ENCODE results near the gene CCNH.
A peak's percentile ranks its signal among the peaks of the same experiment; 100 is the strongest.

Gene CCNH

DNA sequence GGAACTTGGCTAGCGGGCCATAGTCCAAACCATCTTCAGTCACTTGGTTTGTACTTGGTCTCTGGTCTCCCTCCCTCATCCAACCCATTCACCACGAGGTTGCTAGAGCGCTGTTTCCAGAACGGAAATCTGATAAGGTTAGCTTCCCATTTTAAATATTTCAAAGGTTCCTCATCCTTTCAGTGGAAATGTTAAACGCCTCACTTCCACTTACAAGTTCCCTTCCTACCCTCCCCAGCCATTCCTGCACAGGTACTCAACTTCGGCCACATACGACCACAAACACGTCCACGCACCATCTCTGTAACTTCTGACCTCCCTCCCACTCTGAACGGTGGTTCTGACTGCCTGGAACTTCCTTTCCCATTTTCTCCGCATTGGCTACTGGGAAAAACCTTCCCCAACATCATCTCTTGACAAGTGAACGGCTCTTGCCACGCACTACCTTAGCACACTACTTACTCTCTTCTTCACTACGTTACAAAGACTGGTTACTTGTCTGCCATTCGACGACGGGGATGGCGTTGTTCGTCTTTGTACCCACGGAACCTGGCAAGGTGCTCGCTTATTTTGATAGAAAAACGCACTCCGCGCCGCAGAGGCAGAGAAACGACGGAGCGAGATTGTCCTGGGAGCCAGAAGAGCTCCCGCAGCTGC lies 629 bp downstream of the CCNH start:
- no peaks in the 10 kb centered on the region for H3K9me3 Mint-ChIP-seq
- peaks cover 49% of the 10 kb centered on the region for H3K4me1 Mint-ChIP-seq
- H3K36me3 Mint-ChIP-seq: peaks cover 15% of the 10 kb centered on the region
- peak overlapping the region; percentile 93 for H3K4me3 Mint-ChIP-seq
- no peaks in the 10 kb centered on the region for H3K27me3 Mint-ChIP-seq
- peak overlapping the region; percentile 97 for H3K27ac Mint-ChIP-seq

- Mint-ChIP-seq H3K4me3 (peak overlapping the region; percentile 93), H3K4me1 (peaks cover 54% of the 10 kb centered on the region), H3K27me3 (no peaks in the 10 kb centered on the region), H3K9me3 (no peaks in the 10 kb centered on the region), H3K36me3 (peaks cover 16% of the 10 kb centered on the region), H3K27ac (peak overlapping the region; percentile 97)
These were observed 1.2 kb downstream of the CCNH start for GRCh38 chr5:87411586-87411972.

DNA sequence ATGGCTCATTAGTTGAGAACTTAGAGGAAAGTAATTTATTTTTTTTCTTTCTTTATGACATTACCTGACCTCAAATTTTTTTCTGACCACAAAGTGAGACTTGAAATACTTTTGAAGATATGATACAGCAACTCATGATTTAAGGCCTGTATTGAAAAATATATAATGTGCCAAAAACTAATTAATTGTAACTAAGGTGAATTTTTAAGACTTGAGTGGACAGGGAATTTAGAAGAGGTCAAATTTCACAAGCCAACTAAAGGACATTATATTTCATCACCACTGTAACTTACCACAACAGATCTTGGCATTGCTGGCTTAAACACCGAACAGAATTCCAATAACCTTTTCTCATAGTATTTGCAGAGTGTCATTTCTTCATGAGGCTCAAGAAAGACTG lies 1.8 kb downstream of the CCNH start:
- Mint-ChIP-seq H3K27ac (peak overlapping the region; percentile 74), H3K9me3 (no peaks in the 10 kb centered on the region), H3K4me1 (peaks cover 61% of the 10 kb centered on the region)

DNA sequence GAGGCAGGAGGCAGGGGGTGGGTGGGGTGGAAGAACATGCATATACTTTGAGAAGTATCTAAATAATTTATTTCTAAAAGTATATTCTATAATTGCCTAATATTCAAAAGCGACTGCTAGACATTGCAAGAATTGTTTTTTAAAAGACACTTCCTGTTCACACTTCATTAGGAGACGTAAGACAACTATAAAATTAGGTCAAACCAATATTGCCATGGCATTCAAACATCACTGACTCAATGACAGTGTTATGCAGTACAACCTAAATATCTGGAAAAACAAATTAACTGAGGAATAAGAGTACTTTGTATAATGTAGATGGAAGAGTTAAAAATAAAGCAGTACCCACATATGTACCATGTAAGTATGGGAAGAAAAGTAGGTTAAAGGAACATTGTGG lies 4.5 kb downstream of the CCNH start:
- H3K36me3 Mint-ChIP-seq: peaks cover 18% of the 10 kb centered on the region
- no peaks in the 10 kb centered on the region for H3K27me3 Mint-ChIP-seq
- H3K4me3 Mint-ChIP-seq: peak overlapping the region; percentile 23
- H3K9me3 Mint-ChIP-seq: no peaks in the 10 kb centered on the region
- H3K4me1 Mint-ChIP-seq: peaks cover 68% of the 10 kb centered on the region
- peak overlapping the region; percentile 37 for H3K27ac Mint-ChIP-seq

More for the DNA sequence above, 1.8 kb downstream of the CCNH start:
- Mint-ChIP-seq H3K36me3 (peaks cover 16% of the 10 kb centered on the region), H3K27me3 (no peaks in the 10 kb centered on the region), H3K4me3 (peak overlapping the region; percentile 93)

DNA sequence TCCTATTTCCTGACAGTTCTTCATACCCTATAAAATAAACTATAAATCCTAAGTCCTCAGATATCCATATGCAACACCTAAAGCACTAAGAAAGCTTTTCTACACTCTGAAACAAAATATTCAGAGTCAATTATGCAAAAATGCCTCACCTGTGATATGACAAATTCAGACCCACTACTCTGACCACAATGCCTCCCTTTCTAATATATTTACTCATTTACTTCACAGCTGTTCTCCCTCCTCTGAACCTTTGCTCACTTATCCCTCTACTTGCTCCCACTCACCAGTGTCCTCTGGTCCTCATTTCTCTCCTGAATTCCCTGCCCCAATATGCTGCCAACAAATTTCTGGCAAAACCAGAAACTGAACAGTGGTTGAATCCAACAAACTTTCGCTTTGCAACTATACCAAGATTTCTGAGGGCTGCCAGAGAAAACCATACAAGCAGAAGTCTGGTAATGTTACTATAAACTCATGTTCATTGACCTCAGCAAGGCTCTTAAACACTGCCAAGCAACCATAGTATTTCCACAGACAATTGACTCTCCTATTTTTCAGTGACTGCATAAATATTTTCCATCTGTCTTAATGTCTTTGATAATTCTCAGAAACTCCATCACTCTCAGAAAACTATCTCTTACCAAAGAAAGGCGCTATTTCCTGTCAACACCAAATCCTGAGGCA lies 7.1 kb downstream of the CCNH start:
- Mint-ChIP-seq H3K4me3 (peak overlapping the region; percentile 3), H3K4me1 (peaks cover 61% of the 10 kb centered on the region), H3K27ac (peak overlapping the region; percentile 83), H3K27me3 (no peaks in the 10 kb centered on the region), H3K36me3 (peaks cover 23% of the 10 kb centered on the region), H3K9me3 (no peaks in the 10 kb centered on the region)

GRCh38 chr5:87404359-87404758 lies 8.4 kb downstream of the CCNH start:
- H3K4me1 Mint-ChIP-seq: peaks cover 66% of the 10 kb centered on the region
- H3K4me3 Mint-ChIP-seq: no peak overlapping the region
- H3K36me3 Mint-ChIP-seq: peaks cover 22% of the 10 kb centered on the region
- H3K27me3 Mint-ChIP-seq: no peaks in the 10 kb centered on the region
- no peaks in the 10 kb centered on the region for H3K9me3 Mint-ChIP-seq
- peak overlapping the region; percentile 67 for H3K27ac Mint-ChIP-seq

- no peak overlapping the region for H3K4me3 Mint-ChIP-seq
- H3K27ac Mint-ChIP-seq: no peak overlapping the region
- no peaks in the 10 kb centered on the region for H3K9me3 Mint-ChIP-seq
- H3K36me3 Mint-ChIP-seq: peaks cover 19% of the 10 kb centered on the region
- H3K4me1 Mint-ChIP-seq: peaks cover 65% of the 10 kb centered on the region
- H3K27me3 Mint-ChIP-seq: no peaks in the 10 kb centered on the region
These were observed 8.8 kb downstream of the CCNH start for GRCh38 chr5:87403899-87404298.

- Mint-ChIP-seq H3K4me1 (peaks cover 62% of the 10 kb centered on the region), H3K27ac (no peak overlapping the region), H3K9me3 (no peaks in the 10 kb centered on the region), H3K36me3 (peaks cover 14% of the 10 kb centered on the region), H3K27me3 (no peaks in the 10 kb centered on the region), H3K4me3 (no peak overlapping the region)
These were observed 9.3 kb downstream of the CCNH start for GRCh38 chr5:87403409-87403808.

DNA sequence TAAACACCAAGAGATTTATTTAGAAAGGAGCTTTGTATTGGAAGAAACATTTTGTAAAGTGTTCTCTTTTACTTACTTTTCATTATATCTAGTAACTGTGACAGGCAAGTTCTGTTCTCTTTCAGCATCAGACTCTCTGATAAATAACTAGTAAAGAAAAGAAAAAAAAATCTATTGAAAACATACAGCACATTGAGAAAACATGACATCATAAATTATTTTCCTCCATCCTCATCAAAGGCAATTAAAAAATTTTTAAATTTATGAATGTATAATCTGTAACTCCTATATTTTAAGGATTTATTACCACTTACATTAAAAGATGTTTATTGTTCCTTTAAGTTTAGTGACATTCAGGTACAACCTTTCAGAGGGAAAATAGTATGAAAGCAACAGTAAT lies 11.1 kb downstream of the CCNH start:
- Mint-ChIP-seq H3K4me1 (peaks cover 51% of the 10 kb centered on the region), H3K36me3 (peaks cover 7% of the 10 kb centered on the region), H3K27me3 (no peaks in the 10 kb centered on the region), H3K9me3 (no peaks in the 10 kb centered on the region), H3K27ac (no peak overlapping the region), H3K4me3 (no peak overlapping the region)

DNA sequence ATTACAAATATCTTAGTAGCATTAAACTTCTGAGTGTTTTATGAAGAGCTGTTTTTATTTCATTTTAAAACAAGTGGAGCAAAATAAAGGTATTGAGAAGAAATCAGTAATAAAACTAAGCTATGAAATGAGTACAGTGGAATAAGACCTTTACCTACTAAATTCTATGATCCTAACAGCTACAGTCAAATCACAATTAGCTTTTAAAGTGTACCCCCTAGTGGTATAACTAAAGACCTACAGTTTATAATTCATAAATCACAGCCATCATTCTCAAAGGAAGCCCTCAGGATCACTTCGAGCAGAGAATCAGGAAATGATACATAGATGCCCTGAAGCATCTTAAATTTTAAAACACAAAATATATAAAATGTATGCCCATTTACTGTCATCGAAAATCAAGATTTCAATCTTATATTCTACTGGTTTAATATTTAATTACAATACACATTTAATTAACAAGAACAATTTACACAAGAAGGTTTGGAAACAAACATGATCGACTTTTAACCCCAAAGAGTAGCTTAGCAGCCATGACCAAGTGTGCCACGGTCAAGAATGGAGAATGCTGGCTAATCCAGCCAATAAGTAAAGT lies 12.3 kb downstream of the CCNH start:
- H3K27ac Mint-ChIP-seq: no peak overlapping the region
- H3K4me3 Mint-ChIP-seq: no peak overlapping the region
- H3K36me3 Mint-ChIP-seq: peaks cover 5% of the 10 kb centered on the region
- H3K9me3 Mint-ChIP-seq: no peaks in the 10 kb centered on the region
- no peaks in the 10 kb centered on the region for H3K27me3 Mint-ChIP-seq
- peaks cover 45% of the 10 kb centered on the region for H3K4me1 Mint-ChIP-seq

GRCh38 chr5:87399720-87400119 lies 13.0 kb downstream of the CCNH start:
- no peaks in the 10 kb centered on the region for H3K27me3 Mint-ChIP-seq
- H3K27ac Mint-ChIP-seq: peak overlapping the region; percentile 7
- no peak overlapping the region for H3K4me3 Mint-ChIP-seq
- no peaks in the 10 kb centered on the region for H3K9me3 Mint-ChIP-seq
- H3K4me1 Mint-ChIP-seq: peaks cover 47% of the 10 kb centered on the region
- peaks cover 6% of the 10 kb centered on the region for H3K36me3 Mint-ChIP-seq

GRCh38 chr5:87398981-87399614 lies 13.6 kb downstream of the CCNH start:
- Mint-ChIP-seq H3K36me3 (peaks cover 6% of the 10 kb centered on the region), H3K4me1 (peaks cover 46% of the 10 kb centered on the region)

DNA sequence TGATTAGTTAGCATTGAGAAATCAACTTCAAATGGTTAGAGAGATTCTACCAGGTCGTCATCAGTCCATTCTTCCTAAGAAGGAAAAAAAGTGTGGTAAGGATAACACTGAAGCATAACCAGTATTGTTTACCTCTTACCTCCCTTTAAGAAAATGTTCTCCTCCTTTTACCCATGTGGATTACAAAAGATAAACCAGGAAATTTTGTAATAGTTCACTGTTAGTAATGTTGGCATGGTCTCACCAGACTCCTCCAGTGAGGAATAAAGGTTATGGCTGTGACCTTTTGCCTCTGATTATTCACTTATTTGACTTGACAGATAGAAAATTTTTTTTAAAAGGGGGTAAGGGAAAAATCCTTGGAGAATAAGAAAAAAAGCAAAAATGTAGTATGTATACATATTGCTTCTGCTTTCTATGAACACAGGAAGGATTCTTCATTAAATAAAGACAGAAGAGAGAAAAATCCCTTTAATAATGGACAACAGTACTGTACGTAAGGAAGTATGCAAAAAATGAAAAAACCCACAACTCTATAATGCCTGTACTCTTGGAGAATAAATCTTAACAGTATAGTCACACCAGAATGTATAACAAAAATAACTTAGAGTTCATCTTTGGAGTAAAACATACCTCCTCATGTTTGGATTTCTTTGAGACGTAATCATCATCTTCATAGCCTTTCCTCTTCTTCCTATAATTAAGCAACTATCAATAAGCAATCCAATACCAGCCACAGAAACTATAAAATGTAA lies 18.1 kb downstream of the CCNH start:
- peaks cover 47% of the 10 kb centered on the region for H3K4me1 Mint-ChIP-seq
- H3K36me3 Mint-ChIP-seq: peaks cover 11% of the 10 kb centered on the region
- no peak overlapping the region for H3K4me3 Mint-ChIP-seq
- H3K27ac Mint-ChIP-seq: peak overlapping the region; percentile 23
- H3K9me3 Mint-ChIP-seq: no peaks in the 10 kb centered on the region
- H3K27me3 Mint-ChIP-seq: no peaks in the 10 kb centered on the region

More at GRCh38 chr5:87398981-87399614, 13.6 kb downstream of the CCNH start:
- no peaks in the 10 kb centered on the region for H3K27me3 Mint-ChIP-seq
- H3K27ac Mint-ChIP-seq: no peak overlapping the region
- H3K9me3 Mint-ChIP-seq: no peaks in the 10 kb centered on the region
- H3K4me3 Mint-ChIP-seq: no peak overlapping the region

GRCh38 chr5:87393331-87393730 lies 19.4 kb downstream of the CCNH start:
- H3K4me3 Mint-ChIP-seq: no peak overlapping the region
- no peaks in the 10 kb centered on the region for H3K9me3 Mint-ChIP-seq
- no peaks in the 10 kb centered on the region for H3K27me3 Mint-ChIP-seq
- no peak overlapping the region for H3K27ac Mint-ChIP-seq
- H3K4me1 Mint-ChIP-seq: peaks cover 43% of the 10 kb centered on the region
- H3K36me3 Mint-ChIP-seq: peaks cover 14% of the 10 kb centered on the region

GRCh38 chr5:87392801-87393200 lies 19.9 kb downstream of the CCNH start:
- Mint-ChIP-seq H3K4me3 (no peak overlapping the region), H3K36me3 (peaks cover 14% of the 10 kb centered on the region), H3K27me3 (no peaks in the 10 kb centered on the region), H3K27ac (peak overlapping the region; percentile 89), H3K9me3 (no peaks in the 10 kb centered on the region), H3K4me1 (peaks cover 47% of the 10 kb centered on the region)

Data from activated naive CD4-positive, alpha-beta T cell treated with anti-CD3 and anti-CD28 coated beads, Interleukin-2, amount 50 U/mL, for 24 hours (primary cell).